CD4-positive, CD25-positive, alpha-beta regulatory T cell (primary cell): ENCODE results near the gene CPNE5. TPM values are rescaled to one million over a fixed set of nuclear protein-coding genes. Genes with fewer than 3 reads are reported as not detected.
A peak's percentile ranks its signal among the peaks of the same experiment; 100 is the strongest.

Source experiments
- ATAC-seq, 2 donors: fragments of 150-1000 bp; cut with Tn5 transposase; one replicate each; pipeline ENCODE4 v1.10.0; 2021; ENCODE audit warnings: low read depth in 2 of 2, moderate number of reproducible peaks in 2 of 2, moderate library complexity in 1 of 2
- DNase-seq, 3 donors: peaks; one replicate each; pipeline versions ENCODE4 v3.0.0 to v3.0.0-alpha.2; 2012 to 2022; ENCODE audit warnings: mixed read lengths in 1 of 3
- H3K27ac ChIP-seq: one replicate; pipeline ENCODE4 v1.7.0; 2013; ENCODE audit warnings: mild to moderate bottlenecking, low read length; ENCODE audit not compliant: insufficient read depth, poor library complexity, severe bottlenecking
- H3K27me3 ChIP-seq: one replicate; pipeline ENCODE4 v1.7.0; 2013; ENCODE audit warnings: low read length; ENCODE audit not compliant: control insufficient read depth, insufficient read depth
- H3K36me3 ChIP-seq: one replicate; pipeline ENCODE4 v1.7.0; 2013; ENCODE audit warnings: mild to moderate bottlenecking, low read length, moderate library complexity; ENCODE audit not compliant: control insufficient read depth, insufficient read depth
- H3K4me1 ChIP-seq: 2 replicates; pipeline ENCODE4 v1.7.0; 2013; ENCODE audit warnings: mild to moderate bottlenecking, low read length; ENCODE audit not compliant: insufficient read depth, control insufficient read depth, poor library complexity, severe bottlenecking
- H3K4me3 ChIP-seq: one replicate; pipeline ENCODE4 v1.7.0; 2013; ENCODE audit warnings: low read depth, mild to moderate bottlenecking, low read length, moderate library complexity
- H3K9me3 ChIP-seq, 2 experiments: 1 replicate in 1 of 2; 2 replicates in 1 of 2; pipeline ENCODE4 v1.7.0; 2013; ENCODE audit warnings: low read length in 2 of 2, mild to moderate bottlenecking in 1 of 2, moderate library complexity in 1 of 2; ENCODE audit not compliant: control insufficient read depth in 2 of 2
- H3K27ac Mint-ChIP-seq, 3 donors: one replicate each; pipeline ENCODE4 v1.8.0; 2020 to 2022; ENCODE audit warnings: mild to moderate bottlenecking in 3 of 3, mixed read lengths in 3 of 3, moderate library complexity in 2 of 3
- H3K27me3 Mint-ChIP-seq: one replicate; pipeline ENCODE4 v1.8.0; 2022; ENCODE audit warnings: mild to moderate bottlenecking, mixed read lengths
- H3K36me3 Mint-ChIP-seq: one replicate; pipeline ENCODE4 v1.8.0; 2020; ENCODE audit warnings: mixed read lengths
- H3K4me1 Mint-ChIP-seq, 4 donors: one replicate each; pipeline ENCODE4 v1.8.0; 2020 to 2022; ENCODE audit warnings: mixed read lengths in 4 of 4, mild to moderate bottlenecking in 1 of 4
- H3K4me3 Mint-ChIP-seq, 4 donors: one replicate each; pipeline ENCODE4 v1.8.0; 2020 to 2022; ENCODE audit warnings: mild to moderate bottlenecking in 4 of 4, mixed read lengths in 4 of 4, moderate library complexity in 3 of 4
- H3K9me3 Mint-ChIP-seq, 7 donors: one replicate each; pipeline ENCODE4 v1.8.0; 2020 to 2022; ENCODE audit warnings: mixed read lengths in 7 of 7, mild to moderate bottlenecking in 3 of 7, moderate library complexity in 2 of 7
- polyA plus RNA-seq, 4 donors: library from polyadenylated mRNA; unstranded; fragments of 300-500 nt; fragmentation: Illumina TruSeq; gene quantifications; one replicate each; pipeline ENCODE4 v1.2.3, GENCODE V29; 2021
- total RNA-seq: library from RNA; stranded (reverse); gene quantifications from one replicate; pipeline ENCODE4 v1.2.3, GENCODE V29; 2022

The CPNE5 gene
- total and polyA plus RNA-seq, 5 donors from 2014 or later: 0.16 to 4.3 (median 0.83) TPM

GRCh38 chr6:36692861-36693702, 146.2 kb downstream of the CPNE5 start:
- no peaks in the 10 kb centered on the region for H3K9me3 ChIP-seq
- Mint-ChIP-seq H3K36me3 (no peaks in the 10 kb centered on the region), H3K4me1 (peaks cover 9 to 24% (median 20%) of the 10 kb centered on the region in 4 donors), H3K4me3 (peak overlapping the region in 2 of 4 donors; percentile 39 to 50), H3K9me3 (no peaks in the 10 kb centered on the region), H3K27ac (peak overlapping the region in 2 of 3 donors; percentile 73 to 87), H3K27me3 (no peaks in the 10 kb centered on the region)
- no peak overlapping the region for H3K27ac ChIP-seq
- DNase-seq (no peak), ATAC-seq (no peak)
- H3K4me3 ChIP-seq: no peak overlapping the region
- H3K4me1 ChIP-seq: peaks cover 19% of the 10 kb centered on the region
- no peaks in the 10 kb centered on the region for H3K36me3 ChIP-seq
- H3K27me3 ChIP-seq: no peaks in the 10 kb centered on the region

GRCh38 chr6:36692220-36692619, 147.0 kb downstream of the CPNE5 start:
- peak in 2 of 3 donors; percentile 34 to 93 for DNase-seq
- Histone ChIP-seq H3K4me3 (no peak overlapping the region), H3K27me3 (no peaks in the 10 kb centered on the region), H3K27ac (peak overlapping the region; percentile 44), H3K36me3 (no peaks in the 10 kb centered on the region), H3K4me1 (peaks cover 19% of the 10 kb centered on the region), H3K9me3 (no peaks in the 10 kb centered on the region)
- no peaks in the 10 kb centered on the region for H3K27me3 Mint-ChIP-seq
- H3K4me1 Mint-ChIP-seq: peaks cover 9 to 24% (median 20%) of the 10 kb centered on the region in 4 donors
- H3K4me3 Mint-ChIP-seq: peak overlapping the region in 1 of 4 donors; percentile 50
- H3K27ac Mint-ChIP-seq: peak overlapping the region; percentile 73 to 87 (median 81)
- H3K36me3 Mint-ChIP-seq: no peaks in the 10 kb centered on the region
- no peaks in the 10 kb centered on the region for H3K9me3 Mint-ChIP-seq
- peak; percentile 86 to 92 for ATAC-seq

GRCh38 chr6:36691612-36692011, 147.6 kb downstream of the CPNE5 start:
- no peaks in the 10 kb centered on the region for H3K36me3 Mint-ChIP-seq
- Histone ChIP-seq H3K4me1 (peaks cover 19% of the 10 kb centered on the region), H3K27ac (peak overlapping the region; percentile 44), H3K4me3 (no peak overlapping the region), H3K9me3 (no peaks in the 10 kb centered on the region), H3K36me3 (no peaks in the 10 kb centered on the region), H3K27me3 (no peaks in the 10 kb centered on the region)
- H3K27ac Mint-ChIP-seq: peak overlapping the region in 2 of 3 donors; percentile 48 to 87
- H3K27me3 Mint-ChIP-seq: no peaks in the 10 kb centered on the region
- H3K4me1 Mint-ChIP-seq: peaks cover 9 to 24% (median 20%) of the 10 kb centered on the region in 4 donors
- ATAC-seq (no peak), DNase-seq (peak in 1 of 3 donors; percentile 27)
- no peak overlapping the region for H3K4me3 Mint-ChIP-seq
- H3K9me3 Mint-ChIP-seq: no peaks in the 10 kb centered on the region

- H3K27me3 ChIP-seq: no peaks in the 10 kb centered on the region
- H3K27ac ChIP-seq: no peak overlapping the region
- no peak overlapping the region for H3K4me3 ChIP-seq
- Mint-ChIP-seq H3K9me3 (no peaks in the 10 kb centered on the region), H3K27me3 (no peaks in the 10 kb centered on the region), H3K36me3 (no peaks in the 10 kb centered on the region), H3K4me3 (no peak overlapping the region), H3K27ac (peak overlapping the region in 1 of 3 donors; percentile 87), H3K4me1 (peaks cover 9 to 24% (median 20%) of the 10 kb centered on the region in 4 donors)
- DNase-seq: no peak
- no peaks in the 10 kb centered on the region for H3K36me3 ChIP-seq
- ATAC-seq: no peak
- H3K4me1 ChIP-seq: peaks cover 19% of the 10 kb centered on the region
- H3K9me3 ChIP-seq: no peaks in the 10 kb centered on the region
Observed at GRCh38 chr6:36691011-36691410, 148.2 kb downstream of the CPNE5 start.

Other genes with a start within 250 kb of the CPNE5 start
- gene SRSF3, start 245.1 kb downstream of the CPNE5 start, total RNA-seq: 731 TPM
- gene SRSF3, start 245.1 kb downstream of the CPNE5 start, polyA plus RNA-seq: 100 to 1,000 TPM; 398 to 433 (median 407) TPM
- 115 TPM for gene CDKN1A, start 160.7 kb downstream of the CPNE5 start, total RNA-seq
- gene CDKN1A, start 160.7 kb downstream of the CPNE5 start, polyA plus RNA-seq: 1 to 10 TPM; 1.4 to 2.6 (median 1.5) TPM
- gene RAB44, start 141.6 kb downstream of the CPNE5 start, total RNA-seq: 0.27 TPM
- gene RAB44, start 141.6 kb downstream of the CPNE5 start, polyA plus RNA-seq: not detected
- gene PPIL1, start 35.4 kb upstream of the CPNE5 start, total RNA-seq: 6.1 TPM
- gene PPIL1, start 35.4 kb upstream of the CPNE5 start, polyA plus RNA-seq: 10 to 100 TPM; 17.8 to 31.0 (median 24.0) TPM
- 33.8 TPM for gene C6orf89, start 46.5 kb upstream of the CPNE5 start, total RNA-seq
- 10 to 100 TPM; 39.8 to 49.1 (median 45.4) TPM for gene C6orf89, start 46.5 kb upstream of the CPNE5 start, polyA plus RNA-seq
- gene PI16, start 115.3 kb upstream of the CPNE5 start, total RNA-seq: 62.2 TPM
- 100 to 1,000 TPM in 1 of 4 donors, 10 to 100 TPM in 3; 31.9 to 113 (median 77.1) TPM for gene PI16, start 115.3 kb upstream of the CPNE5 start, polyA plus RNA-seq
- 220 TPM for gene MTCH1, start 146.8 kb upstream of the CPNE5 start, total RNA-seq
- gene MTCH1, start 146.8 kb upstream of the CPNE5 start, polyA plus RNA-seq: 10 to 100 TPM; 83.9 to 95.8 (median 89.5) TPM
- 1.9 TPM for gene FGD2, start 166.2 kb upstream of the CPNE5 start, total RNA-seq
- gene FGD2, start 166.2 kb upstream of the CPNE5 start, polyA plus RNA-seq: under 1 TPM in 3 of 4 donors, not detected in 1; 0.21 to 0.77 (median 0.43) TPM